GM19372 (cell line): Measurements from ENCODE around the gene BLOC1S4.
A peak's percentile ranks its signal among the peaks of the same experiment; 100 is the strongest.
"Not testable (repeated sequence)": the region's sequence is repeated elsewhere in the genome, so short reads cannot be mapped to it uniquely, and the experiment has no call there.

Source experiments
- ATAC-seq: cut with Tn5 transposase; IDR thresholded peaks from one replicate; pipeline ENCODE4 v1.9.1; 2021; ENCODE audit warnings: mild to moderate bottlenecking, low read depth, moderate library complexity; ENCODE audit not compliant: unreplicated experiment

The BLOC1S4 gene

GRCh38 chr4:6716018-6716911 is at the start of gene BLOC1S4:
Gene BLOC1S4 (plus strand): TSS chr4:6716174. CDS start chr4:6716210, 36 bp downstream.
- ATAC-seq, result peak; percentile 87

GRCh38 chr4:6668391-6668790 is 47.6 kb upstream of the BLOC1S4 start:
- ATAC-seq, result no peak

- no peak for ATAC-seq
These were observed 44.3 kb upstream of the BLOC1S4 start for GRCh38 chr4:6671648-6672047.

- no peak for ATAC-seq
These were observed 43.8 kb upstream of the BLOC1S4 start for GRCh38 chr4:6672131-6672530.

GRCh38 chr4:6672541-6673190 is 43.3 kb upstream of the BLOC1S4 start:
- not testable (repeated sequence) for ATAC-seq

GRCh38 chr4:6673191-6673659 is 42.7 kb upstream of the BLOC1S4 start:
- not testable (repeated sequence) for ATAC-seq

GRCh38 chr4:6673660-6674499 is 42.1 kb upstream of the BLOC1S4 start:
- peak; percentile 80 for ATAC-seq

GRCh38 chr4:6674500-6675149 is 41.3 kb upstream of the BLOC1S4 start:
- ATAC-seq, result peak; percentile 44

- ATAC-seq, result no peak
These were observed 39.0 kb upstream of the BLOC1S4 start for GRCh38 chr4:6676722-6677558.

GRCh38 chr4:6680372-6681034 is 35.5 kb upstream of the BLOC1S4 start:
- no peak for ATAC-seq

GRCh38 chr4:6681191-6681590 is 34.8 kb upstream of the BLOC1S4 start:
- ATAC-seq, result no peak

- no peak for ATAC-seq
These were observed 32.9 kb upstream of the BLOC1S4 start for GRCh38 chr4:6682862-6683590.

- no peak for ATAC-seq
These were observed 31.3 kb upstream of the BLOC1S4 start for GRCh38 chr4:6684656-6685055.

- ATAC-seq, result no peak
These were observed 29.7 kb upstream of the BLOC1S4 start for GRCh38 chr4:6686104-6686787.

GRCh38 chr4:6687947-6688878 is 27.8 kb upstream of the BLOC1S4 start:
- ATAC-seq, result no peak

GRCh38 chr4:6688879-6689505 is 27.0 kb upstream of the BLOC1S4 start:
- peak; percentile 85 for ATAC-seq
